Suprapubic skin (tissue), 4 donors: Measurements from ENCODE around the gene RAB11A.

Experiments
- CTCF ChIP-seq, 2 donors: fragments of 200-600 bp in 1 of 2; fragments of 450-650 bp in 1 of 2; sonication (generic) in 1 of 2; IDR thresholded peaks; one replicate each; pipeline ENCODE4 v1.5.1; 2016 to 2019; ENCODE audit warnings: antibody characterized with exemption in 2 of 2, mild to moderate bottlenecking in 1 of 2, moderate library complexity in 1 of 2
- EP300 ChIP-seq: sonication (generic); formaldehyde crosslinking; IDR thresholded peaks from one replicate; pipeline ENCODE4 v1.6.1; 2017; ENCODE audit warnings: antibody characterized with exemption
- POLR2A ChIP-seq, 2 donors: fragments of 450-650 bp; IDR thresholded peaks; one replicate each; pipeline ENCODE4 v1.6.1; 2017; ENCODE audit warnings: antibody characterized with exemption in 2 of 2, mild to moderate bottlenecking in 2 of 2, moderate library complexity in 2 of 2
- POLR2AphosphoS5 ChIP-seq, 3 donors: sonication (generic); formaldehyde crosslinking; IDR thresholded peaks; one replicate each; pipeline ENCODE4 v1.6.1; 2017; ENCODE audit warnings: antibody characterized with exemption in 3 of 3

GRCh38 chr15:65917936-65918335 is 48.6 kb downstream of the RAB11A start:
- no peak for TF ChIP-seq CTCF (IDR thresholded peaks at IDR 0.05)
- TF ChIP-seq POLR2AphosphoS5 (IDR thresholded peaks at IDR 0.05), result no peak
- TF ChIP-seq POLR2A (IDR thresholded peaks at IDR 0.05), result no peak
- no peak for TF ChIP-seq EP300
